HUDEP-2 (cell line): Measurements from ENCODE around the gene SORBS1.

Experiments used
- DNase-seq, 76 experiments: peaks; one replicate each; lab custom pipeline; 2025; ENCODE audit not compliant: unreplicated experiment in 76 of 76; lab: John Stamatoyannopoulos, UW

SORBS1 gene

GRCh38 chr10:95517536-95518454 is 43.4 kb downstream of the SORBS1 start:
- DNase-seq = peak in 64 of 76 experiments; percentile 5 to 72 (median 39)

GRCh38 chr10:95516774-95517373 is 44.3 kb downstream of the SORBS1 start:
- no peak for DNase-seq

GRCh38 chr10:95513941-95514392 is 47.2 kb downstream of the SORBS1 start:
- DNase-seq = peak in 29 of 76 experiments; percentile 4 to 57 (median 17)

DNA sequence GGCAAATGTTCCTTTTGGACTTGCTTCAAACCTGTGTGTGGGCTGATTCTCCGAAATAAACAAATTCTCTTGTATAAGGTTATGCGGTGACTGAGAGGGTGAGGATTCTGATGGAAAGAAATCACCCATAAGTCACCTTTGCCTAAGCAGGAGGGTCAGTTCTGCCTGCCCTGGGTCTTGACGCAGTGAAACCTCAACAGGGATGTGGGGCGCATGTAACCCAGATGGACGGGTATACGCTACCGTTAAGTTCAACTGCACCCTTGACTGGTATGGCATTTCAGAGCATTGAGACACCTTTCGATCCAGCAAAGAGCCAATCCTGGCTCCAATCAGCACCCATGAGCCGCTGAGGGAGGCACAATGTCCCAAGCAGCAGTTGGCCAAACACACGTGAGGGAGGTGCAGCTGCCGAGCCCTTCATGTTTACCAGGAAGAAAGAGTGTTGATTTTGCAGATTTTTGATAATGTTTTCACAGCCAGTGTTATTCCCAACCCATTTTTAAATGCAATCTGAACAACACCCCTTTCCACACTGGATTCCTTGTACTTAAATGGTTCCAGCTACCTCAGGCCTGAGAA is 48.1 kb downstream of the SORBS1 start:
- DNase-seq = no peak

DNA sequence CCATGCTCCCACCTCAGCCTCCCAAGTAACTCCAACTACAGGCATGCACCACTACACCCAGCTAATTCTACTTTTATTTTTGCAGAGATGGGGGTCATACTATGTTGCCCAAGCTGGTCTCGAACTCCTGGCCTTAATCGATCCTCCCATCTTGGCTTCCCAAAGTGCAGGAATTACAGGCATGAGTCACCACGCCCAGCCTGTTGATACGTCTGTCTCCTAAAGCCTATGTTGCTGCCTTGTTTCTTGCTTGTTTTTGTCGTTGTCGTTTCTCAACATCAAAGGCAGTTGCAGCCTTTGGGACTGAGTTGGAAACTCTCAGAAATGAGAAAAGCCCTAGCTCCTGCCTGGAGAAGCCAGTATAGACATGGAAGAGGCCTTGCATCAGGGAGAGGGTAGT is 49.9 kb downstream of the SORBS1 start:
- no peak for DNase-seq

DNA sequence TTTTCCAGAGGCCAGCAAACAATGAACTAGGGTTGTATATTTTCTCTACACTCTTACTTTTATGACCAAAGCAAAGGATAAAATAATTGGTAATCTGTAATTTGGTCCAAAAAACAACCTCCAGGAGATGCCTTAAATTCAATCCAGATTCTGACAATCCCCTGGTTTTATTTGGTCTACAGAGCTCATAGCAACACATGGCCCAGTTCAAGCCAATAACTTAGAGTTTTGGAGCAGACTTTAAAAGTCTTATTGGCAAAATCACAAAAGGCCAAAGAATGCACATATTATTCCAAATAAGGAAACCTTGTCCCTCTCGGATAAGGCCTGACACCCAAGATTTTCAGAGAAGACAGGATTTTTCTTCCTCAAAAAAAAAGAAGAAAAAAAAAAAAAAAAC is 51.9 kb downstream of the SORBS1 start:
- no peak for DNase-seq

GRCh38 chr10:95508730-95509129 is 52.4 kb downstream of the SORBS1 start:
- no peak for DNase-seq

DNA sequence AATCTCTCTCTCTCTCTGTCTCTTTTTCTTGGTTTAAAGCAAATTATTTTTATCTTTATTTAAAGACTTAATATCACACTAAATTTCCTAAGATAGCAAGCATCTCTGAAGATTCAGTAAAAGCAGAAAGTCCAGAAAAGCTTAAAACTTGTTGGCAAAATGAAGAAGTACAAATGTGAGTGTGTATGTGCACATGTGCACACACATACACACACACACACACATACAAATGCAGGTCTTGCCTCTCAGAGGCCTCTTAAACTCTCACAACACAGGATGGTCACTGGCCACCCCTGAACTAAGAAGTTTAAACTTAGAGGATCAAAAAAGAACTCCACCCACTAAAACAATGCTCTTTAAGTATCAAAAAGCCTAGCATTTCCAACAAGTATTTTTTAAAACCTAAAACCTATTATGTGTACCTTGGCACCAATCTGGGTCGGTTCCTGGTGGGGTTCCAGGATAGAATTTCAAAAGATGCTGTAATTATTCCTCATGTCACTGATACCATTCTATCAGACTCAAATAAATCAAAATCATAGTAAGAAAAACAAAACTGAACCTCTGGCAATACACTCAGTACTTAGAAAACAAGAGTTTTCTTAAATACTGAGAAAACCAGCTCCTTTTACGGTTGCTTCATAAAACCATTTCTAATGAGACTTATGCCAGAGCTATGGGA is 55.0 kb downstream of the SORBS1 start:
- DNase-seq = no peak

GRCh38 chr10:95505641-95506040 is 55.5 kb downstream of the SORBS1 start:
- no peak for DNase-seq

DNA sequence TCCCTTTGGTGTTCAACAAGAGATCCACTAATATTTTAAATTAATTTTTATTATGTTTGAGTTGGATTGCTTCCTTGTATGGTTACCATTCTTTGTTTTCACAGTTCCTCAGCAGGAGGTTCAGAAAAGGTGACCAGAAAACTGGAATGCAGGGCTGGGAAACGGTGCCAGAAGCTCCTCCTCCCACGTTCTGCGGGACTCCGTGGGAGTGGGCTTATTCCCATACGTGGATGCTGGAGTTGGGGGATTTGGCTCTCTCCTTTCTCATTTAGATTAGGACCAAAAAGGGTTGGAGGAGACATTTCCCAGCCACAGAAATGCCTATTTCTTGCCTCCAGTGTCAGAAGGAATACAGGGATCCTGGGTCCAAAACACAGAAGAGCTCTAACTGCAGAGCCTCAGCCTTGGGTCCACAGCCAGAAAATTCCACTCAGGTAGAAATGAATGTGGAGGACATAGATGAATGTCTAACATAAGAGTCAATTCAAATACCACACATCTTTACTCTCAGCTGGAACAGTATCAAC is 56.0 kb downstream of the SORBS1 start:
- no peak for DNase-seq

GRCh38 chr10:95504246-95504691 is 56.9 kb downstream of the SORBS1 start:
- DNase-seq = peak in 73 of 76 experiments; percentile 20 to 93 (median 69)

GRCh38 chr10:95503526-95503925 is 57.6 kb downstream of the SORBS1 start:
- no peak for DNase-seq

DNA sequence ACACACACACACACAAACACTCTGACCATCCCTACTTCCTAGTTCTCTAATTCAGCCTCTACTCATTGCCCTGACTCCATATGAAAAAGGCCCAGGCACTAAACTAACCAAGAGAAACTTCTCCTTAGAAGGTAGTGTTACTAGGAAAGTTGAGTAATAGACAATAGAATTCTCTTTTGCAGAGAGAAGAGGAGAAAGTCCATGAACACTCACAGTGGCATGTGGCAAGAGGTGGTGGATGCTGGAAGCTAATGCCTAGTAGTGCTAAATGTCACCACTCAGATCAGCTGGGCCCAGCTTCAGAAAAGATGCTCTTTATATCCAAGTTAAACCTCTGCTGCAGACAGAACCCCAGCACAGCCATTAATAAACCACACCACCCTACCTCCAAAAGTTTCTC is 58.2 kb downstream of the SORBS1 start:
- no peak for DNase-seq

- DNase-seq = peak in 1 of 76 experiments; percentile 11
These were observed 58.8 kb downstream of the SORBS1 start for GRCh38 chr10:95502377-95502776.

- DNase-seq = peak in 15 of 76 experiments; percentile 5 to 49 (median 17)
These were observed 59.7 kb downstream of the SORBS1 start for GRCh38 chr10:95501203-95502094.

DNA sequence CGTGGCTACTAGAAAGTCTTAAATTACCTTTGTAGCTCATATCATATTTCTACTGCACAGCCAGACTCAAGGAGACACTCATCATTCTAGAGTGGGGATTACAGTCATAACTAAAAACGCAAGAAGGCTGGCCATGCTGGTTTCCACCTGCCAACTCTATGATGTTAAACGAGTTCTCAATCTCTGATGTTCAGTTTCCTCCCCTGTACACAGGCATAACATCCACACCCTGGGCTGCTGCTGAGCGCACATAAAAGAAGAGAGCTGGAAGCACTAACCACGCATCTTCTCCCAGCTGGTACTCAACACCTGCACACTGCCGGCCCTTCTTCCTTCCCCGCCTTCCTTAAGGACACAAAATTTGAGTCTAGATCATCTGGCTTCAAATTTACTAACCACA is 60.5 kb downstream of the SORBS1 start:
- no peak for DNase-seq

DNA sequence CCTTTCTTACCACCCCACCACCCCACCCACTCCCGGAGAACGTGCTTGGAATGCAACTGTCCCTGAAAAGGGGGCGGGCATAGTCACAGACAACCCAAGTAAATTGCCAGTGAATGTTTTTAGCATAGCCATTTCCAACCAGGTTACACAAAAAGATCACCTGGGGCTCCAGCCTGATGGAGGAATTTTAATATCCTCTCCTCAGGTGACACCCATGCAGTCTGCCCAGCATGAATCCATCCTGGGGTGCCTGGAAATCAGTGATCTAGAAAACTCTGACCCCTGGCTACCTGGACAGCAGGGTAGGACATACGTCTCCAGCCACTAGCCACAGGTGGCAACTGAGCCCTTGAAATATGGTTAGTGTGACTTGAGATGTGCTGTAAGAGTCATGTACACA is 61.1 kb downstream of the SORBS1 start:
- no peak for DNase-seq

- DNase-seq = no peak
These were observed 61.6 kb downstream of the SORBS1 start for GRCh38 chr10:95499482-95499989.

- no peak for DNase-seq
These were observed 64.2 kb downstream of the SORBS1 start for GRCh38 chr10:95496951-95497350.
